H9 (cell line): ENCODE data around the gene PXYLP1. TPM values are rescaled to one million over a fixed set of nuclear protein-coding genes. Genes with fewer than 3 reads are reported as not detected.

ENCODE experiments used
- DNase-seq: peaks from one replicate; pipeline ENCODE4 v3.0.0-alpha.2; 2017
- H2AFZ ChIP-seq: one replicate; pipeline ENCODE4 v1.6.1; 2013; ENCODE audit warnings: mild to moderate bottlenecking, low read length, control low read depth, moderate library complexity
- H2AK5ac ChIP-seq: 2 replicates; pipeline ENCODE4 v1.6.1; 2013; ENCODE audit warnings: low read length, control low read depth, mixed read lengths; ENCODE audit not compliant: insufficient read length
- H2BK120ac ChIP-seq: one replicate; pipeline ENCODE4 v1.6.1; 2013; ENCODE audit warnings: low read depth, mild to moderate bottlenecking, low read length, control low read depth, inconsistent platforms; ENCODE audit not compliant: poor library complexity, severe bottlenecking
- H2BK12ac ChIP-seq: 2 replicates; pipeline ENCODE4 v1.6.1; 2013; ENCODE audit warnings: low read length, control low read depth, mixed read lengths, low read depth; ENCODE audit not compliant: insufficient read length
- H2BK15ac ChIP-seq: 2 replicates; pipeline ENCODE4 v1.6.1; 2013; ENCODE audit warnings: low read depth, low read length, control low read depth
- H2BK20ac ChIP-seq: one replicate; pipeline ENCODE4 v1.6.1; 2013; ENCODE audit warnings: low read depth, mild to moderate bottlenecking, low read length, control low read depth, inconsistent platforms; ENCODE audit not compliant: poor library complexity, severe bottlenecking
- H2BK5ac ChIP-seq: 2 replicates; pipeline ENCODE4 v1.6.1; 2013; ENCODE audit warnings: low read length, control low read depth, mixed read lengths; ENCODE audit not compliant: insufficient read length
- H3K14ac ChIP-seq: 2 replicates; pipeline ENCODE4 v1.6.1; 2013; ENCODE audit warnings: low read length, control low read depth; ENCODE audit not compliant: insufficient read depth
- H3K18ac ChIP-seq: 2 replicates; pipeline ENCODE4 v1.6.1; 2013; ENCODE audit warnings: low read depth, mild to moderate bottlenecking, mixed read lengths, low read length, control low read depth; ENCODE audit not compliant: insufficient read length
- H3K23ac ChIP-seq: 2 replicates; pipeline ENCODE4 v1.6.1; 2013; ENCODE audit warnings: low read length, control low read depth, mixed read lengths, low read depth; ENCODE audit not compliant: insufficient read length
- H3K23me2 ChIP-seq: 2 replicates; pipeline ENCODE4 v1.6.1; 2013; ENCODE audit warnings: low read depth, mild to moderate bottlenecking, mixed read lengths, low read length, control low read depth; ENCODE audit not compliant: insufficient read length, poor library complexity, severe bottlenecking
- H3K27ac ChIP-seq: 2 replicates; pipeline ENCODE4 v1.5.1; 2013; ENCODE audit warnings: low read length, control low read depth, mixed read lengths, low read depth; ENCODE audit not compliant: insufficient read length
- H3K27me3 ChIP-seq: 2 replicates; pipeline ENCODE4 v1.6.1; 2013; ENCODE audit warnings: low read length, control low read depth, inconsistent platforms; ENCODE audit not compliant: insufficient read depth
- H3K4ac ChIP-seq: 2 replicates; pipeline ENCODE4 v1.6.1; 2013; ENCODE audit warnings: low read depth, mild to moderate bottlenecking, control low read depth, inconsistent platforms, low read length, moderate library complexity
- H3K4me1 ChIP-seq: 2 replicates; pipeline ENCODE4 v1.6.1; 2013; ENCODE audit warnings: low read length, control low read depth, inconsistent platforms; ENCODE audit not compliant: insufficient read depth
- H3K4me2 ChIP-seq: 2 replicates; pipeline ENCODE4 v1.6.1; 2013; ENCODE audit warnings: low read length, control low read depth, mixed read lengths; ENCODE audit not compliant: insufficient read length, insufficient read depth
- H3K56ac ChIP-seq: 2 replicates; pipeline ENCODE4 v1.6.1; 2013; ENCODE audit warnings: low read depth, mild to moderate bottlenecking, mixed read lengths, low read length, control low read depth; ENCODE audit not compliant: insufficient read length
- H3K79me1 ChIP-seq: 2 replicates; pipeline ENCODE4 v1.6.1; 2013; ENCODE audit warnings: low read depth, mild to moderate bottlenecking, moderate library complexity, low read length, control low read depth, inconsistent platforms; ENCODE audit not compliant: insufficient read depth, poor library complexity, severe bottlenecking
- H3K79me2 ChIP-seq: 2 replicates; pipeline ENCODE4 v1.6.1; 2013; ENCODE audit warnings: low read length, control low read depth, inconsistent platforms; ENCODE audit not compliant: insufficient read depth
- H3K9ac ChIP-seq: 2 replicates; pipeline ENCODE4 v1.6.1; 2013; ENCODE audit warnings: low read length, control low read depth, mixed read lengths; ENCODE audit not compliant: insufficient read length; ENCODE audit errors: extremely low read depth
- H3K9me3 ChIP-seq: one replicate; pipeline ENCODE4 v1.6.1; 2013; ENCODE audit warnings: low read depth, low read length, inconsistent platforms; ENCODE audit not compliant: control insufficient read depth
- H3T11ph ChIP-seq: one replicate; pipeline ENCODE4 v1.6.1; 2013; ENCODE audit warnings: mild to moderate bottlenecking, low read length, control low read depth, inconsistent platforms
- H4K20me1 ChIP-seq: one replicate; pipeline ENCODE4 v1.6.1; 2013; ENCODE audit not compliant: control insufficient read depth, insufficient read length, insufficient read depth
- H4K5ac ChIP-seq: 2 replicates; pipeline ENCODE4 v1.6.1; 2013; ENCODE audit warnings: low read depth, mild to moderate bottlenecking, mixed read lengths, low read length, control low read depth; ENCODE audit not compliant: insufficient read length
- H4K8ac ChIP-seq: replicated peaks from 2 replicates; pipeline ENCODE4 v1.6.1; 2013; ENCODE audit warnings: low read length, control low read depth, mixed read lengths, low read depth; ENCODE audit not compliant: insufficient read length
- H4K91ac ChIP-seq: 2 replicates; pipeline ENCODE4 v1.6.1; 2013; ENCODE audit warnings: low read depth, mild to moderate bottlenecking, moderate library complexity, mixed read lengths, low read length, control low read depth; ENCODE audit not compliant: insufficient read length
- H3K27ac Mint-ChIP-seq, 3 experiments: 2 replicates in 2 of 3; 3 replicates in 1 of 3; pipeline ENCODE4 v1.8.0; 2020 to 2021; ENCODE audit warnings: mixed read lengths in 3 of 3, mild to moderate bottlenecking in 1 of 3, moderate library complexity in 1 of 3
- H3K27me3 Mint-ChIP-seq: 2 replicates; pipeline ENCODE4 v1.8.0; 2021; ENCODE audit warnings: low read depth, mild to moderate bottlenecking, moderate library complexity, mixed read lengths
- H3K36me3 Mint-ChIP-seq, 3 experiments: 2 replicates in 2 of 3; 3 replicates in 1 of 3; pipeline ENCODE4 v1.8.0; 2020 to 2021; ENCODE audit warnings: low read depth in 3 of 3, mixed read lengths in 3 of 3; ENCODE audit not compliant: insufficient read depth in 1 of 3
- H3K4me1 Mint-ChIP-seq, 2 experiments: 2 replicates each; pipeline ENCODE4 v1.8.0; 2020; ENCODE audit warnings: mixed read lengths in 2 of 2
- H3K4me3 Mint-ChIP-seq, 2 experiments: 2 replicates in 1 of 2; 3 replicates in 1 of 2; pipeline ENCODE4 v1.8.0; 2020 to 2021; ENCODE audit warnings: mild to moderate bottlenecking in 2 of 2, mixed read lengths in 2 of 2, moderate library complexity in 1 of 2
- H3K9me3 Mint-ChIP-seq, 2 experiments: 2 replicates in 1 of 2; 3 replicates in 1 of 2; pipeline ENCODE4 v1.8.0; 2020; ENCODE audit warnings: mild to moderate bottlenecking in 2 of 2, mixed read lengths in 2 of 2, moderate library complexity in 1 of 2
- WGBS: extraction: QIAGEN DNeasy Blood & Tissue Kit; methylation state at CpG from one replicate; pipeline ENCODE4 v1.1.7; 2013; ENCODE audit warnings: missing lambda C conversion rate, low lambda C conversion rate, mixed read lengths; ENCODE audit not compliant: insufficient read length; ENCODE audit errors: extremely low coverage; 5-methylcytosine and 5-hydroxymethylcytosine counted together
- total RNA-seq: library from RNA; stranded (reverse); gene quantifications from 2 replicates; pipeline ENCODE4 v1.2.1, GENCODE V29; 2021
- TF ChIP-seq, protein P1 (sequence below): fragments of 200-600 bp; sonication (generic); conservative IDR thresholded peaks from 3 replicates; pipeline ENCODE4 v1.8.0; 2021; ENCODE audit warnings: antibody characterized with exemption, mild to moderate bottlenecking

PXYLP1 gene
- total RNA-seq, 1 experiment from 2014 or later = 17.9 TPM

GRCh38 chr3:141235661-141236171 lies 4.1 kb downstream of the PXYLP1 start:
- no peak overlapping the region for H3K23ac ChIP-seq
- no peaks in the 10 kb centered on the region for H3K79me1 ChIP-seq
- no peak overlapping the region for H3K27ac ChIP-seq
- H3K14ac ChIP-seq = no peak overlapping the region
- H3T11ph ChIP-seq = no peak overlapping the region
- H3K4me1 Mint-ChIP-seq = peaks cover 52 to 55% of the 10 kb centered on the region in 2 experiments
- H3K9me3 Mint-ChIP-seq = no peaks in the 10 kb centered on the region
- no peak overlapping the region for H2AFZ ChIP-seq
- H3K79me2 ChIP-seq = no peaks in the 10 kb centered on the region
- no CpG with 5 or more reads among the region's 10 CpGs for WGBS
- TF ChIP-seq, protein P1, sequence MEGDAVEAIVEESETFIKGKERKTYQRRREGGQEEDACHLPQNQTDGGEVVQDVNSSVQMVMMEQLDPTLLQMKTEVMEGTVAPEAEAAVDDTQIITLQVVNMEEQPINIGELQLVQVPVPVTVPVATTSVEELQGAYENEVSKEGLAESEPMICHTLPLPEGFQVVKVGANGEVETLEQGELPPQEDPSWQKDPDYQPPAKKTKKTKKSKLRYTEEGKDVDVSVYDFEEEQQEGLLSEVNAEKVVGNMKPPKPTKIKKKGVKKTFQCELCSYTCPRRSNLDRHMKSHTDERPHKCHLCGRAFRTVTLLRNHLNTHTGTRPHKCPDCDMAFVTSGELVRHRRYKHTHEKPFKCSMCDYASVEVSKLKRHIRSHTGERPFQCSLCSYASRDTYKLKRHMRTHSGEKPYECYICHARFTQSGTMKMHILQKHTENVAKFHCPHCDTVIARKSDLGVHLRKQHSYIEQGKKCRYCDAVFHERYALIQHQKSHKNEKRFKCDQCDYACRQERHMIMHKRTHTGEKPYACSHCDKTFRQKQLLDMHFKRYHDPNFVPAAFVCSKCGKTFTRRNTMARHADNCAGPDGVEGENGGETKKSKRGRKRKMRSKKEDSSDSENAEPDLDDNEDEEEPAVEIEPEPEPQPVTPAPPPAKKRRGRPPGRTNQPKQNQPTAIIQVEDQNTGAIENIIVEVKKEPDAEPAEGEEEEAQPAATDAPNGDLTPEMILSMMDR = peak; percentile 35; the same call in 2 of the 3 replicates
- no peak overlapping the region for H3K27ac Mint-ChIP-seq
- H3K9ac ChIP-seq = no peak overlapping the region
- H3K23me2 ChIP-seq = peaks cover 14% of the 10 kb centered on the region
- peaks cover 0 to 17% (median 13%) of the 10 kb centered on the region in 3 experiments; a peak in 6 of 7 replicates for H3K36me3 Mint-ChIP-seq
- H3K4ac ChIP-seq = no peak overlapping the region
- H3K9me3 ChIP-seq = no peaks in the 10 kb centered on the region
- H2BK20ac ChIP-seq = no peak overlapping the region
- no peak overlapping the region for H4K5ac ChIP-seq
- DNase-seq = no peak
- H2BK5ac ChIP-seq = no peak overlapping the region
- no peak overlapping the region for H2AK5ac ChIP-seq
- H2BK12ac ChIP-seq = no peak overlapping the region
- no peak overlapping the region for H3K18ac ChIP-seq
- no peak overlapping the region for H2BK120ac ChIP-seq
- H3K56ac ChIP-seq = no peak overlapping the region
- no peak overlapping the region for H4K8ac ChIP-seq
- H3K27me3 Mint-ChIP-seq = peaks cover 18% of the 10 kb centered on the region
- H4K20me1 ChIP-seq = no peaks in the 10 kb centered on the region
- 0 out of 2 replicates have a peak, but pooled peaks cover under 1% of the 10 kb centered on the region for H3K27me3 ChIP-seq
- no peak overlapping the region for H3K4me2 ChIP-seq
- H2BK15ac ChIP-seq = no peak overlapping the region
- H3K4me3 Mint-ChIP-seq = no peak overlapping the region
- H4K91ac ChIP-seq = no peak overlapping the region
- peaks cover 7% of the 10 kb centered on the region; the same call in 1 of the 2 replicates for H3K4me1 ChIP-seq
